Superior temporal gyrus (tissue), 1 donor: Measurements from ENCODE around the gene RASL10B.

Experiments
- DNase-seq: peaks from one replicate; pipeline ENCODE4 v3.0.0-alpha.2; 2016; ENCODE audit errors: extremely low spot score

Gene RASL10B

GRCh38 chr17:35717475-35717874, 14.0 kb upstream of the RASL10B start:
- no peak for DNase-seq

- no peak for DNase-seq
Measured at GRCh38 chr17:35723735-35724134, 7.7 kb upstream of the RASL10B start.

- no peak for DNase-seq
Measured at GRCh38 chr17:35725058-35725457, 6.4 kb upstream of the RASL10B start.

- DNase-seq: no peak
Measured at GRCh38 chr17:35725802-35726126, 5.7 kb upstream of the RASL10B start.

- no peak for DNase-seq
Measured at GRCh38 chr17:35726127-35726952, 5.1 kb upstream of the RASL10B start.

GRCh38 chr17:35726953-35727460, 4.4 kb upstream of the RASL10B start:
- DNase-seq: no peak

GRCh38 chr17:35727635-35728034, 3.8 kb upstream of the RASL10B start:
- no peak for DNase-seq

- DNase-seq: no peak
Measured at GRCh38 chr17:35728551-35728950, 2.9 kb upstream of the RASL10B start.

GRCh38 chr17:35729405-35729833, 2.0 kb upstream of the RASL10B start:
- no peak for DNase-seq

GRCh38 chr17:35730400-35731005, 936 bp upstream of the RASL10B start:
- DNase-seq: no peak

- DNase-seq: no peak
Measured at GRCh38 chr17:35731917-35732805, 722 bp downstream of the RASL10B start.

- DNase-seq: no peak
Measured at GRCh38 chr17:35732806-35733136, 1.3 kb downstream of the RASL10B start.

- DNase-seq: no peak
Measured at GRCh38 chr17:35733366-35733765, 1.9 kb downstream of the RASL10B start.

GRCh38 chr17:35734396-35734795, 3.0 kb downstream of the RASL10B start:
- DNase-seq: no peak

- no peak for DNase-seq
Measured at GRCh38 chr17:35735036-35735805, 3.8 kb downstream of the RASL10B start.

GRCh38 chr17:35736236-35736635, 4.8 kb downstream of the RASL10B start:
- no peak for DNase-seq

GRCh38 chr17:35738519-35739133, 7.2 kb downstream of the RASL10B start:
- DNase-seq: no peak

- no peak for DNase-seq
Measured at GRCh38 chr17:35740216-35740615, 8.8 kb downstream of the RASL10B start.

- no peak for DNase-seq
Measured at GRCh38 chr17:35740997-35741931, 9.8 kb downstream of the RASL10B start.

GRCh38 chr17:35742496-35742895, 11.1 kb downstream of the RASL10B start:
- DNase-seq: no peak
